ENCODE results near the gene SRSF5.

DNA sequence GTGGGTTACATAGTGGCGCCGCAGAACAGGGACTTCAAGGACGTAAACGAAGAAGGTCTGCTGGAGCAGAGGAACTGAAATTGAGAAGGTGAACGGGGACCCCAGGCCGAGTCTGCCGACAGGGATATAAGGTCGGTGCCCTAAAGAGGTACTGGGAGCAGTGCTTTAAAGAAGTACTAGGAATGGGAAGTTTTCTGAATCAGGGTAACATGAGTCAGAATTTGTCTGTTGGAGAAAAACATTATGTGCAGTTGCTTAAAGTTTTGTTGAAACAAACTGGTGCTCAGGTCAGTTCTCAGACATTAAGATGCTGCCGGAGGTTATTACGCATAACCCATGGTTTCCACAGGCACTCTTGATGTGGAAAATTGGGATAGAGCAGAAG is 44.9 kb downstream of the SRSF5 start:
- TF ChIP-seq POLR2AphosphoS5 (IDR thresholded peaks at IDR 0.05; ENCODE audit: insufficient read depth in 1 of 2, low read depth in 1 of 2) = no peak
- TF ChIP-seq, protein P1, sequence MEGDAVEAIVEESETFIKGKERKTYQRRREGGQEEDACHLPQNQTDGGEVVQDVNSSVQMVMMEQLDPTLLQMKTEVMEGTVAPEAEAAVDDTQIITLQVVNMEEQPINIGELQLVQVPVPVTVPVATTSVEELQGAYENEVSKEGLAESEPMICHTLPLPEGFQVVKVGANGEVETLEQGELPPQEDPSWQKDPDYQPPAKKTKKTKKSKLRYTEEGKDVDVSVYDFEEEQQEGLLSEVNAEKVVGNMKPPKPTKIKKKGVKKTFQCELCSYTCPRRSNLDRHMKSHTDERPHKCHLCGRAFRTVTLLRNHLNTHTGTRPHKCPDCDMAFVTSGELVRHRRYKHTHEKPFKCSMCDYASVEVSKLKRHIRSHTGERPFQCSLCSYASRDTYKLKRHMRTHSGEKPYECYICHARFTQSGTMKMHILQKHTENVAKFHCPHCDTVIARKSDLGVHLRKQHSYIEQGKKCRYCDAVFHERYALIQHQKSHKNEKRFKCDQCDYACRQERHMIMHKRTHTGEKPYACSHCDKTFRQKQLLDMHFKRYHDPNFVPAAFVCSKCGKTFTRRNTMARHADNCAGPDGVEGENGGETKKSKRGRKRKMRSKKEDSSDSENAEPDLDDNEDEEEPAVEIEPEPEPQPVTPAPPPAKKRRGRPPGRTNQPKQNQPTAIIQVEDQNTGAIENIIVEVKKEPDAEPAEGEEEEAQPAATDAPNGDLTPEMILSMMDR (IDR thresholded peaks at IDR 0.05) = no peak

Data from vagina (tissue), 2 donors.